A549 (cell line): Measurements from ENCODE around the gene ALDH4A1.

Source experiments
- BHLHE40 ChIP-seq: IDR thresholded peaks from 2 replicates; pipeline ENCODE4 v1.6.1; 2012; ENCODE audit warnings: low read depth, low read length, inconsistent platforms
- CHD2 ChIP-seq: fragments of 150-350 bp; IDR thresholded peaks from 2 replicates; pipeline ENCODE4 v1.6.1; 2014; ENCODE audit warnings: low read length; ENCODE audit not compliant: partially characterized antibody
- EHMT2 ChIP-seq: fragments of 200-600 bp; sonication (generic); IDR thresholded peaks from 2 replicates; pipeline ENCODE4 v1.6.1; 2016; ENCODE audit warnings: antibody characterized with exemption, low read depth, mild to moderate bottlenecking, moderate library complexity
- FOXS1 ChIP-seq: fragments of 250-450 bp; sonication (Bioruptor Pico); IDR thresholded peaks from 2 replicates; pipeline ENCODE4 v1.5.0; 2020; ENCODE audit warnings: mild to moderate bottlenecking, moderate library complexity
- JUN ChIP-seq, 2 experiments: fragments of >200 bp; sonication (Bioruptor Twin); formaldehyde crosslinking; IDR thresholded peaks; 2 replicates in 1 of 2; 3 replicates in 1 of 2; pipeline ENCODE4 v1.6.1; 2016 to 2017
- KDM5A ChIP-seq: fragments of 200-600 bp; sonication (generic); IDR thresholded peaks from 2 replicates; pipeline ENCODE4 v1.6.1; 2016; ENCODE audit warnings: antibody characterized with exemption, mild to moderate bottlenecking
- POLR2A ChIP-seq: IDR thresholded peaks from 2 replicates; pipeline ENCODE4 v1.6.1; 2012; ENCODE audit warnings: mild to moderate bottlenecking, low read length
- SMC3 ChIP-seq: fragments of >200 bp; sonication (Bioruptor Twin); formaldehyde crosslinking; IDR thresholded peaks from 3 replicates; pipeline ENCODE4 v1.6.1; 2018; ENCODE audit warnings: inconsistent platforms
- TF ChIP-seq, protein P1 (sequence below): fragments of >200 bp; sonication (Bioruptor Twin); formaldehyde crosslinking; IDR thresholded peaks from 3 replicates; pipeline ENCODE4 v1.5.1; 2016
- TF ChIP-seq, protein P2 (sequence below): IDR thresholded peaks from 2 replicates; pipeline ENCODE4 v1.6.1; 2012
- TF ChIP-seq, protein P3 (sequence below): fragments of 250-450 bp; sonication (Bioruptor Pico); IDR thresholded peaks from 2 replicates; pipeline ENCODE4 v1.5.0; 2021; ENCODE audit warnings: mild to moderate bottlenecking, moderate library complexity, borderline replicate concordance

DNA sequence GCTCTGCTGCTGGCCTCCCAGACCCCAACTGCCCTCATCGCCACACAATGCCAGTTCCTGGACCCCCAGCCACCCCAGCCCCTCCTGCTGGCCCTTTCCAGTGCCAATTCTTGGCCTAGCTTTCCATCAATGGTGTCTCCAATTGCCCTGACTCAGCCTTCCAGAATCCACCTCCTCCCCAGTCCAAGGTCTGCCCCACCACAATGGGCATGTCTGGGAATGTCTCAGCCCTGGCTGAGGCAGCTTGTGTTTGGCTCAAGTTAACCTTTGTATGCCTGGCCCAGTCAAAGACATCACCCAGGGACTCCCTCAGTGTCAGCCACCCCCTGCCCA lies 16.4 kb downstream of the ALDH4A1 start:
- no peak for TF ChIP-seq POLR2A
- TF ChIP-seq, protein P1, sequence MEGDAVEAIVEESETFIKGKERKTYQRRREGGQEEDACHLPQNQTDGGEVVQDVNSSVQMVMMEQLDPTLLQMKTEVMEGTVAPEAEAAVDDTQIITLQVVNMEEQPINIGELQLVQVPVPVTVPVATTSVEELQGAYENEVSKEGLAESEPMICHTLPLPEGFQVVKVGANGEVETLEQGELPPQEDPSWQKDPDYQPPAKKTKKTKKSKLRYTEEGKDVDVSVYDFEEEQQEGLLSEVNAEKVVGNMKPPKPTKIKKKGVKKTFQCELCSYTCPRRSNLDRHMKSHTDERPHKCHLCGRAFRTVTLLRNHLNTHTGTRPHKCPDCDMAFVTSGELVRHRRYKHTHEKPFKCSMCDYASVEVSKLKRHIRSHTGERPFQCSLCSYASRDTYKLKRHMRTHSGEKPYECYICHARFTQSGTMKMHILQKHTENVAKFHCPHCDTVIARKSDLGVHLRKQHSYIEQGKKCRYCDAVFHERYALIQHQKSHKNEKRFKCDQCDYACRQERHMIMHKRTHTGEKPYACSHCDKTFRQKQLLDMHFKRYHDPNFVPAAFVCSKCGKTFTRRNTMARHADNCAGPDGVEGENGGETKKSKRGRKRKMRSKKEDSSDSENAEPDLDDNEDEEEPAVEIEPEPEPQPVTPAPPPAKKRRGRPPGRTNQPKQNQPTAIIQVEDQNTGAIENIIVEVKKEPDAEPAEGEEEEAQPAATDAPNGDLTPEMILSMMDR, result no peak
- TF ChIP-seq, protein P2, sequence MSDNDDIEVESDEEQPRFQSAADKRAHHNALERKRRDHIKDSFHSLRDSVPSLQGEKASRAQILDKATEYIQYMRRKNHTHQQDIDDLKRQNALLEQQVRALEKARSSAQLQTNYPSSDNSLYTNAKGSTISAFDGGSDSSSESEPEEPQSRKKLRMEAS, result no peak
- no peak for TF ChIP-seq CHD2
- TF ChIP-seq EHMT2, result no peak
- no peak for TF ChIP-seq FOXS1 (CRISPR knock-in tag)
- no peak for TF ChIP-seq SMC3
- no peak for TF ChIP-seq JUN (IDR thresholded peaks at IDR 0.05)
- no peak for TF ChIP-seq KDM5A
- TF ChIP-seq BHLHE40, result no peak
- TF ChIP-seq, protein P3, sequence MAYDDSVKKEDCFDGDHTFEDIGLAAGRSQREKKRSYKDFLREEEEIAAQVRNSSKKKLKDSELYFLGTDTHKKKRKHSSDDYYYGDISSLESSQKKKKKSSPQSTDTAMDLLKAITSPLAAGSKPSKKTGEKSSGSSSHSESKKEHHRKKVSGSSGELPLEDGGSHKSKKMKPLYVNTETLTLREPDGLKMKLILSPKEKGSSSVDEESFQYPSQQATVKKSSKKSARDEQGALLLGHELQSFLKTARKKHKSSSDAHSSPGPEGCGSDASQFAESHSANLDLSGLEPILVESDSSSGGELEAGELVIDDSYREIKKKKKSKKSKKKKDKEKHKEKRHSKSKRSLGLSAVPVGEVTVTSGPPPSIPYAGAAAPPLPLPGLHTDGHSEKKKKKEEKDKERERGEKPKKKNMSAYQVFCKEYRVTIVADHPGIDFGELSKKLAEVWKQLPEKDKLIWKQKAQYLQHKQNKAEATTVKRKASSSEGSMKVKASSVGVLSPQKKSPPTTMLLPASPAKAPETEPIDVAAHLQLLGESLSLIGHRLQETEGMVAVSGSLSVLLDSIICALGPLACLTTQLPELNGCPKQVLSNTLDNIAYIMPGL, result no peak
